ENCODE data around the gene CRACR2A. TPM values are rescaled to one million over a fixed set of nuclear protein-coding genes. Genes with fewer than 3 reads are reported as not detected.

CRACR2A gene
- total RNA-seq, 3 donors from 2014 or later = 5.3 to 17.3 (median 15.1) TPM

DNA sequence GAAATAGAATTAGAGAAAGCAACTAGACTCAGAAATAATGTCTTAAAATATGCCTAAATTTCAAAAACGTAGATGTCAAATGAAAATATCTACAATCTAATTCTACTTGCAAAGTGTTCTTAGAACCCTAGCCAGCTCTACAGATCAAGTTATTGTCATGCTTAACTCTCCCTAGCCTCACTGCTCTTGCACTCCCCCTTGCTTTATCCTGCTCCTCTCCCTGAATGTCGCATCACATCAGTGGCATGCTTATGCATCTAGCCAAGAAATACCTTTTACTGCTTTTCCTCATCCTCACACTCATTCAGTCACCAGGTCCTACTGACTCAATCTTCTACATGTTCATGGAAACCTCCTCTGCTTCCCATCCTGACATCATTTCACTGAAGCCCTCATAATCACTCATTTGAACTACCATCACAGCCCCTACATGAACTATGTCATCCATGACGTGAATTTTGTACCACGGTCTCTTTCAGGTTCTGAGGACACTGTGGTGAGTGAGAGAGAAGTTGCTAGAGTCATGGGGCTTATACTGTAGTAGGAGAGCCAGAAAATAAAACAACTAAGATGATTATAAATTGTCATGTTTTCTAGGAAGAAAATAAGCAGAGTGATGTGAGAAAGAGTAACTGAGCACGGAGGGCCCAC, 22.6 kb upstream of the CRACR2A start:
- TF ChIP-seq, protein P1, sequence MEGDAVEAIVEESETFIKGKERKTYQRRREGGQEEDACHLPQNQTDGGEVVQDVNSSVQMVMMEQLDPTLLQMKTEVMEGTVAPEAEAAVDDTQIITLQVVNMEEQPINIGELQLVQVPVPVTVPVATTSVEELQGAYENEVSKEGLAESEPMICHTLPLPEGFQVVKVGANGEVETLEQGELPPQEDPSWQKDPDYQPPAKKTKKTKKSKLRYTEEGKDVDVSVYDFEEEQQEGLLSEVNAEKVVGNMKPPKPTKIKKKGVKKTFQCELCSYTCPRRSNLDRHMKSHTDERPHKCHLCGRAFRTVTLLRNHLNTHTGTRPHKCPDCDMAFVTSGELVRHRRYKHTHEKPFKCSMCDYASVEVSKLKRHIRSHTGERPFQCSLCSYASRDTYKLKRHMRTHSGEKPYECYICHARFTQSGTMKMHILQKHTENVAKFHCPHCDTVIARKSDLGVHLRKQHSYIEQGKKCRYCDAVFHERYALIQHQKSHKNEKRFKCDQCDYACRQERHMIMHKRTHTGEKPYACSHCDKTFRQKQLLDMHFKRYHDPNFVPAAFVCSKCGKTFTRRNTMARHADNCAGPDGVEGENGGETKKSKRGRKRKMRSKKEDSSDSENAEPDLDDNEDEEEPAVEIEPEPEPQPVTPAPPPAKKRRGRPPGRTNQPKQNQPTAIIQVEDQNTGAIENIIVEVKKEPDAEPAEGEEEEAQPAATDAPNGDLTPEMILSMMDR (IDR thresholded peaks at IDR 0.05) = no peak
- TF ChIP-seq POLR2A (IDR thresholded peaks at IDR 0.05) (no peak), POLR2AphosphoS5 (IDR thresholded peaks at IDR 0.05) (no peak)
- H3K27ac ChIP-seq = no peak overlapping the region
- no peaks in the 10 kb centered on the region for H3K4me1 ChIP-seq
- no peak overlapping the region for H3K4me3 ChIP-seq
- intact Hi-C loops (cut with DNase I; ENCODE audit: low total_unique reads) = no loop called here
- no peaks in the 10 kb centered on the region for H3K36me3 ChIP-seq
- no peaks in the 10 kb centered on the region for H3K9me3 ChIP-seq
- no peak for DNase-seq (ENCODE audit: low spot score in 2 of 2)
- no peaks in the 10 kb centered on the region for H3K27me3 ChIP-seq

- H3K27me3 ChIP-seq = no peaks in the 10 kb centered on the region
- no peaks in the 10 kb centered on the region for H3K9me3 ChIP-seq
- TF ChIP-seq, protein P1 (IDR thresholded peaks at IDR 0.05) = no peak
- TF ChIP-seq POLR2A (IDR thresholded peaks at IDR 0.05) (no peak), POLR2AphosphoS5 (IDR thresholded peaks at IDR 0.05) (no peak)
- H3K4me3 ChIP-seq = no peak overlapping the region
- H3K36me3 ChIP-seq = no peaks in the 10 kb centered on the region
- DNase-seq (ENCODE audit: low spot score in 2 of 2) = no peak
- no peak overlapping the region for H3K27ac ChIP-seq
- H3K4me1 ChIP-seq = no peaks in the 10 kb centered on the region
- intact Hi-C loops (cut with DNase I; ENCODE audit: low total_unique reads) = no loop called here
Observed at GRCh38 chr12:3772380-3772779, 19.5 kb upstream of the CRACR2A start.

- no peak for TF ChIP-seq POLR2AphosphoS5 (IDR thresholded peaks at IDR 0.05)
- no peak for TF ChIP-seq POLR2A (IDR thresholded peaks at IDR 0.05)
- TF ChIP-seq, protein P1 (IDR thresholded peaks at IDR 0.05) = no peak
- no peak overlapping the region for H3K4me3 ChIP-seq
- H3K4me1 ChIP-seq = no peaks in the 10 kb centered on the region
- no peak overlapping the region for H3K27ac ChIP-seq
- no peak for DNase-seq (ENCODE audit: low spot score in 2 of 2)
- H3K27me3 ChIP-seq = no peaks in the 10 kb centered on the region
- H3K36me3 ChIP-seq = no peaks in the 10 kb centered on the region
- intact Hi-C loops (cut with DNase I; ENCODE audit: low total_unique reads) = no loop called here
- no peaks in the 10 kb centered on the region for H3K9me3 ChIP-seq
Observed at GRCh38 chr12:3771853-3772252, 18.9 kb upstream of the CRACR2A start.

DNA sequence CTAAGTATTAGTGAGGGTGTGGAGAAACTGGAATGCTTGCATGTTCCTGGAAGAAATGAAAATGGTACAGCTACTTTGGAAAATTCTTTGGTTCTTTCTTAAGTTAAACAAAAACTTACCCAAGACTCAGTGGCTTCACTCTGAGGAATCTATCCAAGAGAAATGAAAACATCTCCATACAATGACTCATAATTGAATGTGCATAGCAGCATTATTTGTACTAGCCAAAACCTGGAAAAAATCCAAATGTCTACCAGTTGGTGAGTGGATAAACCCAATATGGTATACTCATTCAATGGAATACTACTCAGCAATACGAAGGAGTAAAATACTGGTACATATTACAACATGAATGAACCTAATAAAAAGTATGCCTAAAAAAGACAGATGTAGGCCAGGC, 18.0 kb upstream of the CRACR2A start:
- H3K27me3 ChIP-seq = no peaks in the 10 kb centered on the region
- no peak overlapping the region for H3K4me3 ChIP-seq
- intact Hi-C loops (cut with DNase I; ENCODE audit: low total_unique reads) = no loop called here
- H3K9me3 ChIP-seq = no peaks in the 10 kb centered on the region
- no peaks in the 10 kb centered on the region for H3K36me3 ChIP-seq
- no peak overlapping the region for H3K27ac ChIP-seq
- TF ChIP-seq, protein P1 (IDR thresholded peaks at IDR 0.05) = no peak
- no peak for DNase-seq (ENCODE audit: low spot score in 2 of 2)
- H3K4me1 ChIP-seq = no peaks in the 10 kb centered on the region

DNA sequence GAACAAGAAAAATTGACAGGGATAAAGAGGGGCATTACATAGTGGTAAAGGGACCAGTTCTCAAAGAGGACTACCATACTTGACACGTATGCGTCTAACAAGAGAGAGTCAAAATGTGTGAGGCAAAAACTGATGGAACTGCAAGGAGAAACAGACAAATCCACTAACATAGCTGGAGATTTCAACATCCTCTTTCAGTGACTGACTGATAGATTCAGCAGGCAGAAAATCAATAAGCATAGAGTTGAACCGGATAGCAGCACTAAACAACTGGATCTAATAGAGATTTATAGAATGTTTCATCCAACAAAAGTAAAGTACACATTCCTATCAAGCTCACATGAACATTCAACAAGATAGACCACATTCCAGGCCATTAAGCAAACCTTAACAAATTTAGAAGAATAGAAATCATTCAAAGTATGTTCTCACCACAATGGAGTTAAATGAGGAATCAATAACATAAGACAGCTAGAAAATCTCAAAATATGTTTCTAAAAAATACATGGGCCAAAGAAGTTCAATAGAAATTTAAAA, 16.1 kb upstream of the CRACR2A start:
- no peak for DNase-seq (ENCODE audit: low spot score in 2 of 2)
- TF ChIP-seq POLR2A (IDR thresholded peaks at IDR 0.05) (no peak), POLR2AphosphoS5 (IDR thresholded peaks at IDR 0.05) (no peak)
- TF ChIP-seq, protein P1 (IDR thresholded peaks at IDR 0.05) = no peak
- intact Hi-C loops (cut with DNase I; ENCODE audit: low total_unique reads) = no loop called here

More for the DNA sequence above, 16.1 kb upstream of the CRACR2A start:
- H3K4me3 ChIP-seq = no peak overlapping the region
- no peak overlapping the region for H3K27ac ChIP-seq
- H3K36me3 ChIP-seq = no peaks in the 10 kb centered on the region
- no peaks in the 10 kb centered on the region for H3K27me3 ChIP-seq
- H3K4me1 ChIP-seq = no peaks in the 10 kb centered on the region
- no peaks in the 10 kb centered on the region for H3K9me3 ChIP-seq
